ENCODE measurements around the gene PKNOX1.
"Not testable (repeated sequence)": the region's sequence is repeated elsewhere in the genome, so short reads cannot be mapped to it uniquely, and the experiment has no call there.

PKNOX1 gene

GRCh38 chr21:43053112-43053511, 78.8 kb downstream of the PKNOX1 start:
- not testable (repeated sequence) for DNase-seq (ENCODE audit: low read depth)

- DNase-seq (ENCODE audit: low read depth): not testable (repeated sequence)
Measured at GRCh38 chr21:43062955-43063664, 88.7 kb downstream of the PKNOX1 start.

DNA sequence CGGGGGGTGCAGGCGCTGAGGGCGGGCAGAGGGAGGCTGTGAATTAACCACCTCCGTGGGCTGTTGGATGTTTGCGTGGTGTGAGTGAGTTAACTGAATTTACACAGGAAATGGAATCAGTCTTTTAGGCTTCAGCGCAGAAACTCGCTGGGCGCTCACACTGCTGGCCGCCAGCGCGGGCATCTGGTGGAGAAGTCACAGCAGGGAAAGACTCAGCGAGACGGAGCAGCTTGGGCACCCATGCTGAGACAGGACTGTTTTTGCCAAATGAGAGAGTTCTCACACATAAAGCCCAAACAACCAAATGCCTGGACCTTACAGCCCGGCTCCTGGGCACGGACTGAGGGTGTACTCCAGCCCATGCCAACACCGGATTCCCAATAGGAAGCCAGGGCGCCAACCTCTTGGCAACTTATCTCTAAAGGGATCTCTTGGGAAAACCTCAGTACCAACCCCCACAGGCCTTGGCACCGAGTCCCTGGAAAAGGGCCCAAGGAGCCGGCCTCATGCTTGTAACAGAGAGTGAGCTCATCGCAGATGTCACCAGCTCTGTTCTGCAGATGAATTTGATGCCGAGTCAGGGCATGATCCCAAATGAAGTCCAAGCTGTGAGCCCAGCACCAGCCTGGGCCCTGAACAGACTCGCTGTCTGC, 90.0 kb downstream of the PKNOX1 start:
- not testable (repeated sequence) for DNase-seq (ENCODE audit: low read depth)

DNA sequence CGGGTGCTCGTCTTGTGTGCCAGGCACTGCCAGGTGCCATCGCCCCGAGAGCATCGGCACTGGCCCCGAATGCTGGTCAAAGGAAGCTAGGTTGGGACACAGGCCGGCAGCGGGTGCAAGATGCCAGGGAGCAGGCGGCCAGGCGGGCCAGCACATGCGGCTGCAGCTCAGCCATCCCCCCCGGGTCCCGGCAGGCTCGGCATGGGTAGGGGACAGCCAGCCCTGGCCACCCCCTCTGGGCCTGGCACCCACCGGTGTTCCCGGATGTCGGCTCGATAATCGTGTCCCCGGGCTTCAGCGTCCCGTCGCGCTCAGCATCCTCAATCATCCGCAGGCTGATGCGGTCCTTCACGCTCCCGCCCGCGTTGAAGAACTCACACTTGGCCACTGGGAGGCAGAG, 91.6 kb downstream of the PKNOX1 start:
- not testable (repeated sequence) for DNase-seq (ENCODE audit: low read depth)

- DNase-seq (ENCODE audit: low read depth): not testable (repeated sequence)
Measured at GRCh38 chr21:43066690-43067089, 92.3 kb downstream of the PKNOX1 start.

DNA sequence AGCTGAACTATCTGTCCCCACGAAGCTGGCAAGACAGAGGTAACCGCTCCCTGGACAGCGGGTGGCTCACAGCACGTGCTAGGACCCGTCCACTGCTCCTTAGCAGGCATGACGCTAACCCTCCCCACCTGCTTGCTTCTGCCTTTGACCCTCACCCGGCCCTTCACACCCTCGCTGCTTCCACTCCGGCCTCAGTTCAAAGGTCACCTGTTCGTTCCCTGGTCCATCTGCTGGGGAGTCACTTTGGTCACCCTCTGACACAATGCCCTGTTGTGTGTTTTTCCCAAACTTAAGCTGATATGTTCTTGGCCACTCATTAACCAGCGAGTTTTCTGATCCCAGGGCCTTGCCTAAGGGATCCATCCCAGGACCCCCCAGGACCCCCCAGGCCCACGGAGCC, 93.7 kb downstream of the PKNOX1 start:
- not testable (repeated sequence) for DNase-seq (ENCODE audit: low read depth)

GRCh38 chr21:43069682-43070081, 95.3 kb downstream of the PKNOX1 start:
- DNase-seq (ENCODE audit: low read depth): not testable (repeated sequence)

GRCh38 chr21:43072742-43073141, 98.4 kb downstream of the PKNOX1 start:
- not testable (repeated sequence) for DNase-seq (ENCODE audit: low read depth)

DNA sequence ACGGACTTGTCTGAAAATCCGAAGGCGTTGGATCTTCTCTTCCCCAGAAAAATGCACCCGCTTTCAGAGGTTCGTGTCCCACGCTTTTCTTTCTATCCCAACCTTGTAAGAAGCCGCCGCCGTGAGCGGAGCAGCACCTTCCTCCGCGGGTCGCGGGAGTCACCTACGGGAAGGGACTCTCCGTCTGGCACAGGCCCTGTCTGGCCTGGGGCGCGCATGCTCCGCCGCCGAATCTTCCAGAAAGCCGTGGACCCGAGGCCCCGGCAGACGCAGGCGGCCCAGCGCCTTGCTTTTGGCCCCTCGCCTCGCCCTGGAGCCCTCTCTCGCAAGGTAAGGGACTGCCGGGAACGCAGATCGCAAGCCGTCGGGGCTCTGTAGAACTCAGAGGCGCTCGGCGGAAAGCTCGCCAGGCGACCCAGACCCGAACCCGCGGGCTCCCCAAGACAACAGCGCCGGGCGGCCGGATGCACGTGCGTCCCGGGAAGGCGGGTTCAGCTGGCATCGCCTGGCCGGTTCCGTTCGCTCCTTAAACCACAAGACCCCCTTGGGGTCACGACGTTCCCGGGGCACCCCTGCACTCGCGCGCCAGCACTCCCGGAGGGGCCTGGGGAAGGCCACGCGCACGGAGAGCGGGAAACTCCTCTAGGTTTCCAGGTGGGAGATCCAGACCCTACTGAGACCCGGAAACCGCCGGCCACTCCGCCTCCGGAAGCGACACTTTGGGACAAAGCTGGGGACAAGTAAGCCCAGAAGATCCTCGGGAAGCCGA, 100.2 kb downstream of the PKNOX1 start:
- DNase-seq (ENCODE audit: low read depth): not testable (repeated sequence)

GRCh38 chr21:43075170-43076022, 101.0 kb downstream of the PKNOX1 start, which contains the start of gene CBS:
CBS (minus strand) TSS chr21:43075835; CDS start chr21:43072193, 3,642 bp downstream.
- not testable (repeated sequence) for DNase-seq (ENCODE audit: low read depth)

- not testable (repeated sequence) for DNase-seq (ENCODE audit: low read depth)
Measured at GRCh38 chr21:43076023-43076637, 101.8 kb downstream of the PKNOX1 start.

DNA sequence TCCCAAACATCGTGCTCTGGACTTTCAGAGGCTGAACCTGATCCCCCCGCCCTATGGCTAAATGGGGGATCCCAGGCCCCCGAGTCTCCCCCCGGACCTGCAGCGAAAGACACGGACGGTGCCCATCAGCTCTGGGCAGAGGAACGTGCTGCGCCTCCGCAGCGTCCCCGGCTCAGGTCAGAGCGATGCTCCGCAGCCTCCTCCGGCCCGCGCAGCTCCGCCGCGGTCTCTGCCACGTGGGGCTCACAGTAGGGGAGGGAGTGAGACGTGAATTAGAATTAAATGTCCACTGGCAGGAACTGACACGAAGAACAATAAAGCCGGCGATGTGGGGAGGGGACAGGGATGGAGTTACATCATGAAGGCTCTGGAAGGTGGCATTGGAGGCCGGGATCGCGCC, 102.3 kb downstream of the PKNOX1 start:
- not testable (repeated sequence) for DNase-seq (ENCODE audit: low read depth)

- DNase-seq (ENCODE audit: low read depth): not testable (repeated sequence)
Measured at GRCh38 chr21:43082587-43083300, 108.4 kb downstream of the PKNOX1 start.

All from stimulated activated CD4-positive, alpha-beta T cell treated with anti-CD3 and anti-CD28 coated beads, Interleukin-2, amount 100 ng/mL, for 4 hours (primary cell).